ENCODE data around the gene CREB3L4. TPM values are rescaled to one million over a fixed set of nuclear protein-coding genes. Genes with fewer than 3 reads are reported as not detected.

Gene CREB3L4
- total RNA-seq, 1 donor from 2014 or later, result 15.2 TPM

DNA sequence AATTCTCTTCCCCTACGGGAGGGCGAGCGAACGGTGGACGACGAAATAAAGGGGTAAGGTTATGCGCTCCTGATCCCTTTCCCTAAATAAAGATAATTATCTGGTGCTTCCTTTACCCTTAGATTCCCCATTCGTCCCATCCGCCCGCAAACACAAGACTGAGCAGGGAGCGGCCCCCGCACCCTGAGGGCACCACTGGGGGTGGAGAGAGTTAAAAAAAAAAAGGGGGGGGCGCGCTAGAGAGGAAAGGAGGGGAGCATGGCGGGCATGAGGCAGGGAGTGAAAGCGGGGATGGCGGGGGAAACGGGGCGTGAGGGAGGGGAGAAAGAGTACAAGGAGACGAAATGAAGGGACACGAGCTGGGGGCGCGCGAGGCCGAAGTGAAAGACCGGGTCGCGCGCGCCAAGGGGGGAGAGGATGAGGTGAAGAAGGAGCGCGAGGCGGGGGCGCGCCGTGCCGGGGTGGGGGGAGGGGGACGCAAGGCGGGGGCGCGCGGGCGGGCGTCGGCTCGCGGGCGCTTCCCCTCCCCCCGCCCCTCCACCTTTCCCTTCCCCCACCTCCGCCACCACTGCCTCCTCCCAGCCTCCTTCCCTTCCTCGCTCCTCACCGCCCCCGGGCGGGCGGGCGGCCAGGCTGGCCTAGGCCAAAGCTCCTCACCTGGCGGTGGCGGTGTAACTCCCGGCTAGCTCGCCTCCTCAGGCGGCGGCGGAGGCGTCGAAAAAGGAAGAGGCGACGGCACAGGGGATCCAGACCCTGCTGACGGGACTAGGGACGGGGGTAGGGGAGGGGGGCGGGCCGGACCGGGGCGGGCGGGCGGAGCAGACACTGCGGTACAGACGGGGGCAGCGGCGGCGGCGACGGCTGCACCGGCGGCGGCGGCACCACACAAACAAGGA, 45.4 kb upstream of the CREB3L4 start:
- Histone ChIP-seq H3K36me3 (no peaks in the 10 kb centered on the region), H3K27me3 (no peaks in the 10 kb centered on the region), H3K9me3 (no peaks in the 10 kb centered on the region), H3K4me1 (peaks cover 51% of the 10 kb centered on the region), H3K4me3 (peak overlapping the region; percentile 89 to 97), H3K27ac (peak overlapping the region; percentile 97)
- intact Hi-C loops (cut with DNase I), result no loop called here
- TF ChIP-seq POLR2AphosphoS5 (IDR thresholded peaks at IDR 0.05; ENCODE audit: insufficient read depth in 1 of 2, low read depth in 1 of 2), result no peak
- TF ChIP-seq, protein P1, sequence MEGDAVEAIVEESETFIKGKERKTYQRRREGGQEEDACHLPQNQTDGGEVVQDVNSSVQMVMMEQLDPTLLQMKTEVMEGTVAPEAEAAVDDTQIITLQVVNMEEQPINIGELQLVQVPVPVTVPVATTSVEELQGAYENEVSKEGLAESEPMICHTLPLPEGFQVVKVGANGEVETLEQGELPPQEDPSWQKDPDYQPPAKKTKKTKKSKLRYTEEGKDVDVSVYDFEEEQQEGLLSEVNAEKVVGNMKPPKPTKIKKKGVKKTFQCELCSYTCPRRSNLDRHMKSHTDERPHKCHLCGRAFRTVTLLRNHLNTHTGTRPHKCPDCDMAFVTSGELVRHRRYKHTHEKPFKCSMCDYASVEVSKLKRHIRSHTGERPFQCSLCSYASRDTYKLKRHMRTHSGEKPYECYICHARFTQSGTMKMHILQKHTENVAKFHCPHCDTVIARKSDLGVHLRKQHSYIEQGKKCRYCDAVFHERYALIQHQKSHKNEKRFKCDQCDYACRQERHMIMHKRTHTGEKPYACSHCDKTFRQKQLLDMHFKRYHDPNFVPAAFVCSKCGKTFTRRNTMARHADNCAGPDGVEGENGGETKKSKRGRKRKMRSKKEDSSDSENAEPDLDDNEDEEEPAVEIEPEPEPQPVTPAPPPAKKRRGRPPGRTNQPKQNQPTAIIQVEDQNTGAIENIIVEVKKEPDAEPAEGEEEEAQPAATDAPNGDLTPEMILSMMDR (IDR thresholded peaks at IDR 0.05), result no peak
- TF ChIP-seq POLR2A (IDR thresholded peaks at IDR 0.05), result no peak
- no peak for DNase-seq (ENCODE audit: extremely low spot score in 2 of 2)

DNA sequence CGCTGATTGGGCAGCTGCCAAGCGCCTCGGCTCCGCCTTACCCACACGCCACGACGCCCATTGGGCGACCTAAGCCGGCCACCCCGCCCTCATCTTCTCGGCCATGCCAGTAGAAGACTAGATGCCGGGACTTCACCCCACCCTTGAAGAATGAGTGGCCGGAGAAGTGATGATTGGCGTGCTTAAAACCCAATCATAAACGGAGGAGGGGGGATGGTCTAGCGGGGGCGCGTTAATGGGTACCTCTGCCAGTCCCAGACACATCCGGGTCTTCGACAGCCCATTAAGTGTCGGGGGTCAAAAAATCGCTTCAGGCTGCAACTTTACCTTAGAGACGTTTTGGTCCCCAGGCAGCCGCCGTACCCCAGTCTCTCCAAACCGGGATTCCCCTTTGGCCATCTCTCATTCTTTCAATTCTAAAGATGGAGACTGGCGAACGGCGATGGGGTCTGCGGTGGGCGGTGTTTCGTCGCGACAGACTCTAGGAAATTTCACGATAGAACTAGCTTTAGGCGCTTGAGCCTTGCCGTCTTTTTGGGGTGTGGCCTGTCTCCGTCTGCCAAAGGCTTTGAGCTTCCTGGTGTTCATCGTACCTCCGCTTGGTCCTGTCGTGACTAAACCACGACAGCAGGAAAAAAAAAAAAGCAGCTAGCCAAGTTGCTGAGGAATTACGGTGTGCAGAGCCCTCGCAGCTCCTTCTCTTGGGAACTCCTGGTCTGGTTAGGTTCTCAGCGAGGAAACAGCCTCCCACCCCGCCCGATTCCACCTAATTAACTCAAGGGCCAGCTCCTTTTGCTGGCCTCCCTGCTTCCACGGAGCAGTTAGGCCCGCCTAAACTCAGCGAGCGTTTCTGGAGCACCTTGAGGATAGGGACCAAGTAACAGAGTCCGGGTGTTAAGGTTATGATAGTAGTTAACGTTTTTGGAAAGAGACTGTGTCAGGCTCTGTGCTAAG, 44.5 kb upstream of the CREB3L4 start, which contains the start of gene GATAD2B:
Gene GATAD2B, minus strand, starts transcription at position 1 of the 954 bp plus-strand sequence. CDS start 94,625 bp downstream, outside the sequence.
- TF ChIP-seq POLR2AphosphoS5 (IDR thresholded peaks at IDR 0.05; ENCODE audit: insufficient read depth in 1 of 2, low read depth in 1 of 2) (peak; percentile 77 to 93), POLR2A (IDR thresholded peaks at IDR 0.05) (no peak)
- no peaks in the 10 kb centered on the region for H3K36me3 ChIP-seq
- H3K27me3 ChIP-seq, result no peaks in the 10 kb centered on the region
- peaks cover 46% of the 10 kb centered on the region for H3K4me1 ChIP-seq
- DNase-seq (ENCODE audit: extremely low spot score in 2 of 2), result peak in 1 of 2 donors; percentile 100
- intact Hi-C loops (cut with DNase I), result no loop called here
- H3K27ac ChIP-seq, result peak within 1 kb of the TSS; percentile 97
- H3K4me3 ChIP-seq, result peak within 1 kb of the TSS; percentile 89 to 97
- H3K9me3 ChIP-seq, result no peaks in the 10 kb centered on the region

DNA sequence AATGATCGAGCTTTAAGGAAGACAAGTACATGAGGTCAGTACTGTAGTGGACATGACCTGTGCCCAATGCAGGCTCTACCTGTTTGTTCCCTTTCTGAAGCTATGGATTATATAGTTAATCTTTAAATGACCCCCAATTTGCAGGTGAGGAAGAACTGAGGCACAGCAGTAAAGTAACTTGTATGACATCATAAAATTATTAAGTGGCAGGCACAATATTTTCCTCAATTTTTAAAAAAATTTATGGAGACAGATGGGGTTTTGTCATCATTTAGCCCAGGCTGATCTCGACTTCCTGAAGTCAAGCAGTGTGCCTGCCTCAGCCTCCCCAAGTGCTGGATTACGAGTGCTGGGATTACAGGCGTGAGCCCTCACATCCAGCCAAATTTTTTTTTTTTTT, 41.3 kb upstream of the CREB3L4 start:
- H3K36me3 ChIP-seq, result peaks cover 0 to 8% of the 10 kb centered on the region in 2 donors
- intact Hi-C loops (cut with DNase I), result no loop called here
- H3K27ac ChIP-seq, result no peak overlapping the region
- H3K4me1 ChIP-seq, result peaks cover 16% of the 10 kb centered on the region
- no peak for DNase-seq (ENCODE audit: extremely low spot score in 2 of 2)
- no peaks in the 10 kb centered on the region for H3K27me3 ChIP-seq
- H3K9me3 ChIP-seq, result no peaks in the 10 kb centered on the region
- H3K4me3 ChIP-seq, result no peak overlapping the region
- no peak for TF ChIP-seq POLR2A (IDR thresholded peaks at IDR 0.05)
- TF ChIP-seq, protein P1 (IDR thresholded peaks at IDR 0.05), result no peak
- TF ChIP-seq POLR2AphosphoS5 (IDR thresholded peaks at IDR 0.05; ENCODE audit: insufficient read depth in 1 of 2, low read depth in 1 of 2), result no peak

DNA sequence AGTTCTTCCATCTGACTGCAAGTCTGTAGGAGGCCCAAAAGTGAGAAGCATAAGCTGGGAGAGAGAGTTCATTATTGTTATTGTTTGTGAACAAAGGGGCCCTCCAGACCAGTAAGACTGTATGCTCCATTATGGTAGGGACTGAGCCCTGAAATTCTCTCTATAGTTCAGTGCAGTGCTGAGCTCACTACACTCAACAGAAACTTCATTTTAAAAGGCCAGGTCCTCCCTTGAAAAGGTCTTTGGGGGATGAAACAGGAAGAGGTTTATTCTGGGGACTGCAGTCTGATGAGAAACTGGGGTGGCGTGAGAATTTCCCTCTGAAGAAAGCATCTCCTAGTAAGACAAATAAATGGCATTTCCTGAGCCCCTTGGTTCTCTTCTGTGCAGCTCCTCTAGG, 39.5 kb upstream of the CREB3L4 start:
- H3K4me3 ChIP-seq, result no peak overlapping the region
- H3K9me3 ChIP-seq, result no peaks in the 10 kb centered on the region
- no peak for DNase-seq (ENCODE audit: extremely low spot score in 2 of 2)
- TF ChIP-seq, protein P1 (IDR thresholded peaks at IDR 0.05), result no peak
- TF ChIP-seq POLR2A (IDR thresholded peaks at IDR 0.05) (no peak), POLR2AphosphoS5 (IDR thresholded peaks at IDR 0.05; ENCODE audit: insufficient read depth in 1 of 2, low read depth in 1 of 2) (no peak)
- peaks cover 11% of the 10 kb centered on the region for H3K4me1 ChIP-seq
- H3K27me3 ChIP-seq, result no peaks in the 10 kb centered on the region
- H3K27ac ChIP-seq, result no peak overlapping the region
- intact Hi-C loops (cut with DNase I), result no loop called here
- H3K36me3 ChIP-seq, result peaks cover 0 to 20% of the 10 kb centered on the region in 2 donors

DNA sequence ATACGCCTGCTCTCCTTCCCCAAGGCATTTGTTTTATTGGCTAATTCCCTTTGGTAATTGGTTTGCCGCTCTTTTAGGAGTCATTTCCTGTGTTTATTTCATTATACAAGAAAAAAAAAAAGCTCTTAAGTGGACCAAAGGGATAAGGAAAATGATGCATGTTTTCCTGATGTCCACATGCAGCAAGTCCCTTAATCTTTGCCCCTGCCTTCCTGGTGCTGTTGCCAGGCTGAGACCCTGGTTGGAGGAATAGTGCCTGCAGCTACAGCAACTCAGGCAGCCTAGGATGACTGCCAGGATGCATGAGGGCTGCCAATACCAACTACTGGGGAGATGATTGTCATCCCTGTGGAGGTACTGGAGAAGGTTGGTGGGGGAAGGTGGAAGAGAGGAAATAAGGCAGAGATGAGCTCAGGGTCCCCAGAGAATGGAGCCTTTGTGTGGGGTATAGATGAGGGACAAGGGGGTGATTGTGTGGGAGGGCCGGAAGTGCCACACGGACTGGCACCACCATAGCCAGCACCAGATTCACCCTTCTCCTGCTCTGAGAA, 38.8 kb upstream of the CREB3L4 start:
- Histone ChIP-seq H3K36me3 (peaks cover 0 to 26% of the 10 kb centered on the region in 2 donors), H3K27ac (no peak overlapping the region), H3K9me3 (no peaks in the 10 kb centered on the region), H3K4me3 (no peak overlapping the region), H3K27me3 (no peaks in the 10 kb centered on the region), H3K4me1 (peaks cover 6% of the 10 kb centered on the region)
- TF ChIP-seq, protein P1 (IDR thresholded peaks at IDR 0.05), result no peak
- TF ChIP-seq POLR2A (IDR thresholded peaks at IDR 0.05) (no peak), POLR2AphosphoS5 (IDR thresholded peaks at IDR 0.05; ENCODE audit: insufficient read depth in 1 of 2, low read depth in 1 of 2) (no peak)
- intact Hi-C loops (cut with DNase I), result no loop called here
- DNase-seq (ENCODE audit: extremely low spot score in 2 of 2), result no peak
